ENCODE measurements around the gene CDCA7. TPM values are rescaled to one million over a fixed set of nuclear protein-coding genes. Genes with fewer than 3 reads are reported as not detected.
A peak's percentile ranks its signal among the peaks of the same experiment; 100 is the strongest.
"Not testable (repeated sequence)": the region's sequence is repeated elsewhere in the genome, so short reads cannot be mapped to it uniquely, and the experiment has no call there.

The CDCA7 gene
- total and polyA plus RNA-seq, 4 donors = 6.3 to 14.0 (median 9.1) TPM

GRCh38 chr2:173410579-173410978 lies 55.9 kb downstream of the CDCA7 start:
- WGBS (ENCODE audit: insufficient coverage) = 20% methylated on average over 1 of the region's 3 CpGs
- no peaks in the 10 kb centered on the region for H3K9me3 ChIP-seq (ENCODE audit: control insufficient read depth, insufficient read depth, low read length)

GRCh38 chr2:173412628-173413027 lies 58.0 kb downstream of the CDCA7 start:
- no CpG with 5 or more reads among the region's 1 CpG for WGBS (ENCODE audit: insufficient coverage)
- H3K9me3 ChIP-seq (ENCODE audit: control insufficient read depth, insufficient read depth, low read length) = no peaks in the 10 kb centered on the region
- no peak overlapping the region for H3K4me3 ChIP-seq (ENCODE audit: low read depth, low read length)
- H3K27ac ChIP-seq (ENCODE audit: low read depth, low read length) = no peak overlapping the region
- peaks cover 4% of the 10 kb centered on the region for H3K27me3 ChIP-seq (ENCODE audit: control insufficient read depth, insufficient read depth, low read length)
- no peak for DNase-seq (ENCODE audit: low read depth in 4 of 6, low spot score in 6 of 6)
- peaks cover 9% of the 10 kb centered on the region for H3K4me1 ChIP-seq (ENCODE audit: control insufficient read depth, insufficient read depth, low read length)
- H3K36me3 ChIP-seq (ENCODE audit: control insufficient read depth, insufficient read depth, low read length) = no peaks in the 10 kb centered on the region

More at GRCh38 chr2:173410579-173410978, 55.9 kb downstream of the CDCA7 start:
- no peak overlapping the region for H3K4me3 ChIP-seq (ENCODE audit: low read depth, low read length)
- no peak for DNase-seq (ENCODE audit: low read depth in 4 of 6, low spot score in 6 of 6)
- H3K36me3 ChIP-seq (ENCODE audit: control insufficient read depth, insufficient read depth, low read length) = no peaks in the 10 kb centered on the region
- no peak overlapping the region for H3K27ac ChIP-seq (ENCODE audit: low read depth, low read length)
- H3K4me1 ChIP-seq (ENCODE audit: control insufficient read depth, insufficient read depth, low read length) = peaks cover 2% of the 10 kb centered on the region
- H3K27me3 ChIP-seq (ENCODE audit: control insufficient read depth, insufficient read depth, low read length) = peaks cover 5% of the 10 kb centered on the region

- H3K4me1 ChIP-seq (ENCODE audit: control insufficient read depth, insufficient read depth, low read length) = peaks cover 9% of the 10 kb centered on the region
- no peaks in the 10 kb centered on the region for H3K9me3 ChIP-seq (ENCODE audit: control insufficient read depth, insufficient read depth, low read length)
- no peaks in the 10 kb centered on the region for H3K36me3 ChIP-seq (ENCODE audit: control insufficient read depth, insufficient read depth, low read length)
- 86% methylated on average over 1 of the region's 1 CpG for WGBS (ENCODE audit: insufficient coverage)
- peaks cover 4% of the 10 kb centered on the region for H3K27me3 ChIP-seq (ENCODE audit: control insufficient read depth, insufficient read depth, low read length)
- no peak overlapping the region for H3K4me3 ChIP-seq (ENCODE audit: low read depth, low read length)
- H3K27ac ChIP-seq (ENCODE audit: low read depth, low read length) = no peak overlapping the region
- peak in 1 of 6 donors; percentile 37 for DNase-seq (ENCODE audit: low read depth in 4 of 6, low spot score in 6 of 6)
Observed at GRCh38 chr2:173414823-173415322, 60.2 kb downstream of the CDCA7 start.

- 25% methylated on average over 19 of the region's 31 CpGs for WGBS (ENCODE audit: insufficient coverage)
- Histone ChIP-seq H3K9me3 (ENCODE audit: control insufficient read depth, insufficient read depth, low read length) (no peaks in the 10 kb centered on the region), H3K4me1 (ENCODE audit: control insufficient read depth, insufficient read depth, low read length) (peaks cover 9% of the 10 kb centered on the region), H3K4me3 (ENCODE audit: low read depth, low read length) (no peak overlapping the region), H3K27ac (ENCODE audit: low read depth, low read length) (peak overlapping the region; percentile 33), H3K36me3 (ENCODE audit: control insufficient read depth, insufficient read depth, low read length) (no peaks in the 10 kb centered on the region), H3K27me3 (ENCODE audit: control insufficient read depth, insufficient read depth, low read length) (peaks cover 2% of the 10 kb centered on the region)
- DNase-seq (ENCODE audit: low read depth in 4 of 6, low spot score in 6 of 6) = peak in 2 of 6 donors; percentile 66 to 87
Observed at GRCh38 chr2:173415431-173416381, 61.0 kb downstream of the CDCA7 start.

GRCh38 chr2:173416415-173417152 lies 61.9 kb downstream of the CDCA7 start:
- not testable (repeated sequence) for H3K4me3 ChIP-seq (ENCODE audit: low read depth, low read length); H3K36me3 ChIP-seq (ENCODE audit: control insufficient read depth, insufficient read depth, low read length); DNase-seq (ENCODE audit: low read depth in 4 of 6, low spot score in 6 of 6); H3K4me1 ChIP-seq (ENCODE audit: control insufficient read depth, insufficient read depth, low read length); H3K27ac ChIP-seq (ENCODE audit: low read depth, low read length); H3K27me3 ChIP-seq (ENCODE audit: control insufficient read depth, insufficient read depth, low read length); H3K9me3 ChIP-seq (ENCODE audit: control insufficient read depth, insufficient read depth, low read length)
- 94% methylated on average over 19 of the region's 26 CpGs for WGBS (ENCODE audit: insufficient coverage)

- Histone ChIP-seq H3K27me3 (ENCODE audit: control insufficient read depth, insufficient read depth, low read length) (peaks cover 2% of the 10 kb centered on the region), H3K36me3 (ENCODE audit: control insufficient read depth, insufficient read depth, low read length) (no peaks in the 10 kb centered on the region), H3K4me3 (ENCODE audit: low read depth, low read length) (no peak overlapping the region), H3K27ac (ENCODE audit: low read depth, low read length) (no peak overlapping the region), H3K4me1 (ENCODE audit: control insufficient read depth, insufficient read depth, low read length) (peaks cover 9% of the 10 kb centered on the region), H3K9me3 (ENCODE audit: control insufficient read depth, insufficient read depth, low read length) (no peaks in the 10 kb centered on the region)
- no peak for DNase-seq (ENCODE audit: low read depth in 4 of 6, low spot score in 6 of 6)
- no CpG with 5 or more reads among the region's 4 CpGs for WGBS (ENCODE audit: insufficient coverage)
Observed at GRCh38 chr2:173417341-173417740, 62.7 kb downstream of the CDCA7 start.

- no peaks in the 10 kb centered on the region for H3K36me3 ChIP-seq (ENCODE audit: control insufficient read depth, insufficient read depth, low read length)
- DNase-seq (ENCODE audit: low read depth in 4 of 6, low spot score in 6 of 6) = no peak
- peaks cover 9% of the 10 kb centered on the region for H3K4me1 ChIP-seq (ENCODE audit: control insufficient read depth, insufficient read depth, low read length)
- no peaks in the 10 kb centered on the region for H3K9me3 ChIP-seq (ENCODE audit: control insufficient read depth, insufficient read depth, low read length)
- peaks cover 2% of the 10 kb centered on the region for H3K27me3 ChIP-seq (ENCODE audit: control insufficient read depth, insufficient read depth, low read length)
- no peak overlapping the region for H3K27ac ChIP-seq (ENCODE audit: low read depth, low read length)
- no peak overlapping the region for H3K4me3 ChIP-seq (ENCODE audit: low read depth, low read length)
Observed at GRCh38 chr2:173417802-173418201, 63.1 kb downstream of the CDCA7 start.
